Keratinocyte (primary cell): ENCODE measurements around the gene USP34.

ENCODE experiments used
- EZH2 ChIP-seq: IDR thresholded peaks from one replicate; pipeline ENCODE4 v1.6.1; 2012; ENCODE audit warnings: inconsistent platforms, mild to moderate bottlenecking, low read length, moderate library complexity
- TF ChIP-seq, protein P1 (sequence below), 3 experiments: IDR thresholded peaks in 1 of 3; conservative IDR thresholded peaks in 1 of 3; optimal IDR thresholded peaks in 1 of 3; 2 replicates in 2 of 3; 3 replicates in 1 of 3; pipeline versions ENCODE3 to v1.5.1; 2011; ENCODE audit warnings: low read length in 3 of 3, mild to moderate bottlenecking in 3 of 3, moderate library complexity in 2 of 3, control low read depth in 1 of 3, inconsistent platforms in 1 of 3; ENCODE audit not compliant: insufficient read depth in 2 of 3; ENCODE audit errors: extremely low read depth in 1 of 3

DNA sequence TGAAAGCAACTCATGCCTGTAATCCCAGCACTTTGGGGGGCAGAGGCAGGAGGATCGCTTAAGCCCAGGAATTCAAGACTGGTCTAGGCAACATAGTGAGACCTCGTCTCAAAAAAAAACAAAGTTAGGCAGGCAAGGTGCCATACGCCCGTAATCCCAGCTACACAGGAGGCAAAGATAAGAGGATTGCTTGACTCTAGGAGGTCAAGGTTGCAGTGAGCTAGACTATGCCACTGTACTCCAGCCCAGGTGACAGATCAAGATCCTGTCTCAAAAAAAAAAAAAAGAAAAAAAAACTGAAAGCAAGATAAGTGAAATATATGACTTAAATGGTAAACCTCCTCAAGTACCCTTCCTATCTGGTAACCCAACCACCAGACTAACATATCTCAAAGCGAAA lies 59.8 kb downstream of the USP34 start:
- TF ChIP-seq EZH2 = no peak
- TF ChIP-seq, protein P1, sequence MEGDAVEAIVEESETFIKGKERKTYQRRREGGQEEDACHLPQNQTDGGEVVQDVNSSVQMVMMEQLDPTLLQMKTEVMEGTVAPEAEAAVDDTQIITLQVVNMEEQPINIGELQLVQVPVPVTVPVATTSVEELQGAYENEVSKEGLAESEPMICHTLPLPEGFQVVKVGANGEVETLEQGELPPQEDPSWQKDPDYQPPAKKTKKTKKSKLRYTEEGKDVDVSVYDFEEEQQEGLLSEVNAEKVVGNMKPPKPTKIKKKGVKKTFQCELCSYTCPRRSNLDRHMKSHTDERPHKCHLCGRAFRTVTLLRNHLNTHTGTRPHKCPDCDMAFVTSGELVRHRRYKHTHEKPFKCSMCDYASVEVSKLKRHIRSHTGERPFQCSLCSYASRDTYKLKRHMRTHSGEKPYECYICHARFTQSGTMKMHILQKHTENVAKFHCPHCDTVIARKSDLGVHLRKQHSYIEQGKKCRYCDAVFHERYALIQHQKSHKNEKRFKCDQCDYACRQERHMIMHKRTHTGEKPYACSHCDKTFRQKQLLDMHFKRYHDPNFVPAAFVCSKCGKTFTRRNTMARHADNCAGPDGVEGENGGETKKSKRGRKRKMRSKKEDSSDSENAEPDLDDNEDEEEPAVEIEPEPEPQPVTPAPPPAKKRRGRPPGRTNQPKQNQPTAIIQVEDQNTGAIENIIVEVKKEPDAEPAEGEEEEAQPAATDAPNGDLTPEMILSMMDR (optimal IDR thresholded peaks at IDR 0.05 in 1 of 3, IDR thresholded peaks at IDR 0.05 in 1 of 3, conservative IDR thresholded peaks at IDR 0.05 in 1 of 3; ENCODE audit: extremely low read depth in 1 of 3, insufficient read depth in 2 of 3, low read length in 3 of 3) = no peak
